GM06990 (cell line): ENCODE measurements around the gene RUVBL2.

Source experiments
- DNase-seq: peaks from one replicate; pipeline ENCODE4 v3.0.0-alpha.2; 2011; ENCODE audit not compliant: insufficient read length; ENCODE audit errors: extremely low read depth
- H3K27me3 ChIP-seq: replicated peaks from 2 replicates; pipeline ENCODE4 v1.6.0; 2011; ENCODE audit warnings: low read length; ENCODE audit not compliant: control insufficient read depth, insufficient read depth
- H3K36me3 ChIP-seq: 2 replicates; pipeline ENCODE4 v1.5.1; 2011; ENCODE audit warnings: low read length; ENCODE audit not compliant: control insufficient read depth, insufficient read depth
- H3K4me3 ChIP-seq: replicated peaks from 2 replicates; pipeline ENCODE4 v1.5.1; 2011; ENCODE audit warnings: low read depth, mild to moderate bottlenecking, control low read depth, low read length
- CTCF ChIP-seq: IDR thresholded peaks from 2 replicates; pipeline ENCODE4 v1.5.1; 2011; ENCODE audit warnings: low read length, control low read depth, mild to moderate bottlenecking, inconsistent platforms; ENCODE audit not compliant: insufficient read depth, poor library complexity, severe bottlenecking

Gene RUVBL2

GRCh38 chr19:48989701-48990291 lies 3.9 kb upstream of the RUVBL2 start:
- Histone ChIP-seq H3K4me3 (no peak overlapping the region), H3K36me3 (peaks cover 18% of the 10 kb centered on the region), H3K27me3 (no peaks in the 10 kb centered on the region)
- DNase-seq: no peak
- TF ChIP-seq CTCF: no peak

GRCh38 chr19:48990400-48990799 lies 3.3 kb upstream of the RUVBL2 start:
- TF ChIP-seq CTCF: no peak
- H3K27me3 ChIP-seq: no peaks in the 10 kb centered on the region
- no peak overlapping the region for H3K4me3 ChIP-seq
- peaks cover 12% of the 10 kb centered on the region for H3K36me3 ChIP-seq
- no peak for DNase-seq

GRCh38 chr19:48991011-48991609 lies 2.6 kb upstream of the RUVBL2 start:
- Histone ChIP-seq H3K27me3 (no peaks in the 10 kb centered on the region), H3K36me3 (peaks cover 9% of the 10 kb centered on the region), H3K4me3 (no peak overlapping the region; the same call in 1 of the 2 replicates)
- no peak for DNase-seq
- TF ChIP-seq CTCF: no peak

- Histone ChIP-seq H3K36me3 (peaks cover 6% of the 10 kb centered on the region), H3K4me3 (peak overlapping the region; percentile 93), H3K27me3 (no peaks in the 10 kb centered on the region)
- TF ChIP-seq CTCF: no peak
- DNase-seq: no peak
These were observed 1.7 kb upstream of the RUVBL2 start for GRCh38 chr19:48991873-48992580.

- no peaks in the 10 kb centered on the region for H3K27me3 ChIP-seq
- peak overlapping the region; percentile 93 for H3K4me3 ChIP-seq
- H3K36me3 ChIP-seq: peaks cover 3% of the 10 kb centered on the region
- TF ChIP-seq CTCF: no peak
- no peak for DNase-seq
These were observed 1.0 kb upstream of the RUVBL2 start for GRCh38 chr19:48992581-48993174.
